Measurements from ENCODE around the gene SRCAP. TPM values are rescaled to one million over a fixed set of nuclear protein-coding genes. Genes with fewer than 3 reads are reported as not detected.

SRCAP gene
- polyA plus RNA-seq, 2 donors, result 4.9 to 20.9 TPM

- no peaks in the 10 kb centered on the region for H3K9me3 ChIP-seq (ENCODE audit: control insufficient read depth in 2 of 2, insufficient read depth in 1 of 2, low read depth in 1 of 2, low read length in 1 of 2)
- H3K36me3 ChIP-seq (ENCODE audit: control insufficient read depth in 2 of 2, insufficient read depth in 2 of 2, low read length in 1 of 2), result peaks cover 36 to 62% of the 10 kb centered on the region in 2 donors
- no peak overlapping the region for H3K4me3 ChIP-seq (ENCODE audit: low read depth in 1 of 2, low read length in 2 of 2)
- no peaks in the 10 kb centered on the region for H3K4me1 ChIP-seq (ENCODE audit: control insufficient read depth in 2 of 2, insufficient read depth in 2 of 2, low read length in 1 of 2)
- H3K27me3 ChIP-seq (ENCODE audit: control insufficient read depth in 1 of 2, insufficient read depth in 2 of 2, low read length in 2 of 2), result no peaks in the 10 kb centered on the region
- peak overlapping the region in 1 of 2 donors; percentile 52 for H3K27ac ChIP-seq (ENCODE audit: low read depth in 2 of 2, low read length in 1 of 2)
- WGBS, 2 donors, result 70 to 78% methylated on average over 23 of the region's 23 CpGs
Measured at GRCh38 chr16:30724641-30725417, 25.9 kb downstream of the SRCAP start.

DNA sequence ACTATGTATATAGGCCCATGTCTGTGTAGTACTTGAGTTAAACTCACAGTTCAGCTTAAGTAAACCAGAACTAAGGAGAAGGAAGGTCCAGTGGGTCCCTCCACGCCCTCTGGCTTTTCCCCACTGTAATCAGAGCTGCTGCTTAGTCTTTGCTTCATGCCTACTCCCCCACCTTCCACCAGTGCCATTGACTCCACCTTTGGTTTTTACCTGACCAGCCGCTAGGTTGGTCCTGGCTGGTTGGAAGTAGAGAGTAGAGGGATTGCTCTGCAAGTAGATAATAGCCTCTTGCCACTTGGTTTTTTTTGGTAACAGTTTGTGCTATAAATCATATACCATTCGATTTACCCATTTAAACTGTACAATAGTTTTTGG lies 26.4 kb downstream of the SRCAP start:
- H3K36me3 ChIP-seq (ENCODE audit: control insufficient read depth in 2 of 2, insufficient read depth in 2 of 2, low read length in 1 of 2), result peaks cover 36 to 57% of the 10 kb centered on the region in 2 donors
- H3K4me3 ChIP-seq (ENCODE audit: low read depth in 1 of 2, low read length in 2 of 2), result no peak overlapping the region
- H3K27ac ChIP-seq (ENCODE audit: low read depth in 2 of 2, low read length in 1 of 2), result no peak overlapping the region
- 88 to 94% methylated on average over 3 of the region's 3 CpGs for WGBS, 2 donors
- H3K27me3 ChIP-seq (ENCODE audit: control insufficient read depth in 1 of 2, insufficient read depth in 2 of 2, low read length in 2 of 2), result no peaks in the 10 kb centered on the region
- H3K9me3 ChIP-seq (ENCODE audit: control insufficient read depth in 2 of 2, insufficient read depth in 1 of 2, low read depth in 1 of 2, low read length in 1 of 2), result no peaks in the 10 kb centered on the region
- H3K4me1 ChIP-seq (ENCODE audit: control insufficient read depth in 2 of 2, insufficient read depth in 2 of 2, low read length in 1 of 2), result no peaks in the 10 kb centered on the region

- H3K27ac ChIP-seq (ENCODE audit: low read depth in 2 of 2, low read length in 1 of 2), result no peak overlapping the region
- H3K9me3 ChIP-seq (ENCODE audit: control insufficient read depth in 2 of 2, insufficient read depth in 1 of 2, low read depth in 1 of 2, low read length in 1 of 2), result no peaks in the 10 kb centered on the region
- H3K4me3 ChIP-seq (ENCODE audit: low read depth in 1 of 2, low read length in 2 of 2), result no peak overlapping the region
- H3K36me3 ChIP-seq (ENCODE audit: control insufficient read depth in 2 of 2, insufficient read depth in 2 of 2, low read length in 1 of 2), result peaks cover 29 to 45% of the 10 kb centered on the region in 2 donors
- H3K27me3 ChIP-seq (ENCODE audit: control insufficient read depth in 1 of 2, insufficient read depth in 2 of 2, low read length in 2 of 2), result no peaks in the 10 kb centered on the region
- 91 to 92% methylated on average over 6 of the region's 6 CpGs for WGBS, 2 donors
- H3K4me1 ChIP-seq (ENCODE audit: control insufficient read depth in 2 of 2, insufficient read depth in 2 of 2, low read length in 1 of 2), result no peaks in the 10 kb centered on the region
Measured at GRCh38 chr16:30728321-30728720, 29.4 kb downstream of the SRCAP start.

DNA sequence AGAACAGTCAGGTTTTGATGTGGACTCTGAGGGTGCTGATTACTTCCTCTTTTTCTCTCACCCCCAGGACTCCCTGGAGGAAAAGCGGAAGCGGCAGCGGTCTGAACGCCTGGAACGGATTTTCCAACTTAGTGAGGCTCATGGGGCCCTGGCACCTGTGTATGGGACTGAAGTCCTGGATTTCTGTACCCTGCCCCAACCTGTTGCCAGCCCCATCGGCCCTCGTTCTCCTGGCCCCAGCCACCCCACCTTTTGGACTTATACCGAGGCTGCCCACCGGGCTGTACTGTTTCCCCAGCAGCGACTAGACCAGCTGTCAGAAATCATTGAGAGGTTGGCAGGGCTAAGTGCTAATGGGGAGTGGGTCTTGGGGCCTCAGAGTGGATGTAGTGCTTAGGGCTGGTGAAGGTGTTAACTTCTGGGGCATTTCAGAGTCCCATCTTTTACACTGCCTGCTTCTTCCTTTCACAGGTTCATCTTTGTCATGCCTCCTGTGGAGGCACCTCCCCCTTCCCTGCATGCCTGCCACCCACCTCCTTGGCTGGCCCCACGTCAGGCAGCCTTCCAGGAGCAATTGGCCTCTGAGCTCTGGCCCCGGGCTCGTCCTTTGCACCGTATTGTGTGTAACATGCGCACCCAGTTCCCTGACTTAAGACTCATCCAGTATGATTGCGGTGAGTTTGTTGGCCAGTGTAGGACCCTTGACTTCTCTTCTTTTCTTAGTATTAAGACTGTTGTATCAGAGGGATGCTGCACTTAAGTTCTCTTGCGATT lies 30.1 kb downstream of the SRCAP start:
- Histone ChIP-seq H3K36me3 (ENCODE audit: control insufficient read depth in 2 of 2, insufficient read depth in 2 of 2, low read length in 1 of 2) (peaks cover 27 to 42% of the 10 kb centered on the region in 2 donors), H3K27ac (ENCODE audit: low read depth in 2 of 2, low read length in 1 of 2) (no peak overlapping the region), H3K27me3 (ENCODE audit: control insufficient read depth in 1 of 2, insufficient read depth in 2 of 2, low read length in 2 of 2) (no peaks in the 10 kb centered on the region), H3K9me3 (ENCODE audit: control insufficient read depth in 2 of 2, insufficient read depth in 1 of 2, low read depth in 1 of 2, low read length in 1 of 2) (no peaks in the 10 kb centered on the region), H3K4me1 (ENCODE audit: control insufficient read depth in 2 of 2, insufficient read depth in 2 of 2, low read length in 1 of 2) (no peaks in the 10 kb centered on the region), H3K4me3 (ENCODE audit: low read depth in 1 of 2, low read length in 2 of 2) (no peak overlapping the region)
- 82 to 85% methylated on average over 17 of the region's 17 CpGs for WGBS, 2 donors

- 76 to 83% methylated on average over 3 of the region's 3 CpGs for WGBS, 2 donors
- H3K36me3 ChIP-seq (ENCODE audit: control insufficient read depth in 2 of 2, insufficient read depth in 2 of 2, low read length in 1 of 2), result peaks cover 29 to 40% of the 10 kb centered on the region in 2 donors
- no peak overlapping the region for H3K4me3 ChIP-seq (ENCODE audit: low read depth in 1 of 2, low read length in 2 of 2)
- H3K9me3 ChIP-seq (ENCODE audit: control insufficient read depth in 2 of 2, insufficient read depth in 1 of 2, low read depth in 1 of 2, low read length in 1 of 2), result no peaks in the 10 kb centered on the region
- H3K27me3 ChIP-seq (ENCODE audit: control insufficient read depth in 1 of 2, insufficient read depth in 2 of 2, low read length in 2 of 2), result no peaks in the 10 kb centered on the region
- no peak overlapping the region for H3K27ac ChIP-seq (ENCODE audit: low read depth in 2 of 2, low read length in 1 of 2)
- no peaks in the 10 kb centered on the region for H3K4me1 ChIP-seq (ENCODE audit: control insufficient read depth in 2 of 2, insufficient read depth in 2 of 2, low read length in 1 of 2)
Measured at GRCh38 chr16:30731411-30731810, 32.4 kb downstream of the SRCAP start.

DNA sequence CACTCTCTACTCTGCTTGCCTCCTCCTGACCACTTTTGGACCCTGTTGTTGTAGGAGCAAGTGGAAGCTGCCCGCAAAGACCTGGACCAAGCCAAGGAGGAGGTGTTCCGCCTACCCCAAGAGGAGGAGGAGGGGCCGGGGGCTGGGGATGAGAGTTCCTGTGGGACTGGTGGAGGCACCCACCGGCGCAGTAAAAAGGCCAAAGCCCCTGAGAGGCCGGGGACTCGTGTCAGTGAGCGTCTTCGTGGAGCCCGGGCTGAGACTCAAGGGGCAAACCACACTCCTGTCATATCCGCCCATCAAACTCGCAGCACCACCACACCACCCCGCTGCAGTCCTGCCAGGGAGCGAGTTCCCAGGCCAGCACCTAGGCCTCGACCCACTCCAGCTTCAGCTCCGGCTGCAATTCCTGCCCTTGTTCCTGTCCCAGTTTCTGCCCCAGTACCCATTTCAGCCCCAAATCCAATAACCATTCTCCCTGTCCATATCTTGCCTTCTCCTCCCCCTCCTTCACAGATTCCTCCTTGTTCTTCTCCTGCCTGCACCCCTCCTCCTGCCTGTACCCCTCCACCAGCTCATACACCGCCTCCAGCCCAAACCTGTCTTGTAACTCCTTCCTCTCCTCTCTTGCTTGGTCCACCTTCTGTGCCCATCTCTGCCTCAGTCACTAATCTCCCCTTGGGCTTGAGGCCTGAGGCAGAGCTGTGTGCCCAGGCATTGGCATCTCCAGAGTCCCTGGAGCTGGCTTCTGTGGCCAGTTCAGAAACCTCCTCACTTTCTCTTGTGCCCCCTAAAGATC lies 38.2 kb downstream of the SRCAP start:
- H3K4me1 ChIP-seq (ENCODE audit: control insufficient read depth in 2 of 2, insufficient read depth in 2 of 2, low read length in 1 of 2), result peaks cover 0 to 10% of the 10 kb centered on the region in 2 donors
- H3K27ac ChIP-seq (ENCODE audit: low read depth in 2 of 2, low read length in 1 of 2), result no peak overlapping the region
- H3K9me3 ChIP-seq (ENCODE audit: control insufficient read depth in 2 of 2, insufficient read depth in 1 of 2, low read depth in 1 of 2, low read length in 1 of 2), result no peaks in the 10 kb centered on the region
- no peak overlapping the region for H3K4me3 ChIP-seq (ENCODE audit: low read depth in 1 of 2, low read length in 2 of 2)
- H3K27me3 ChIP-seq (ENCODE audit: control insufficient read depth in 1 of 2, insufficient read depth in 2 of 2, low read length in 2 of 2), result no peaks in the 10 kb centered on the region
- WGBS, 2 donors, result 90 to 92% methylated on average over 17 of the region's 17 CpGs
- peaks cover 47 to 54% of the 10 kb centered on the region in 2 donors for H3K36me3 ChIP-seq (ENCODE audit: control insufficient read depth in 2 of 2, insufficient read depth in 2 of 2, low read length in 1 of 2)

DNA sequence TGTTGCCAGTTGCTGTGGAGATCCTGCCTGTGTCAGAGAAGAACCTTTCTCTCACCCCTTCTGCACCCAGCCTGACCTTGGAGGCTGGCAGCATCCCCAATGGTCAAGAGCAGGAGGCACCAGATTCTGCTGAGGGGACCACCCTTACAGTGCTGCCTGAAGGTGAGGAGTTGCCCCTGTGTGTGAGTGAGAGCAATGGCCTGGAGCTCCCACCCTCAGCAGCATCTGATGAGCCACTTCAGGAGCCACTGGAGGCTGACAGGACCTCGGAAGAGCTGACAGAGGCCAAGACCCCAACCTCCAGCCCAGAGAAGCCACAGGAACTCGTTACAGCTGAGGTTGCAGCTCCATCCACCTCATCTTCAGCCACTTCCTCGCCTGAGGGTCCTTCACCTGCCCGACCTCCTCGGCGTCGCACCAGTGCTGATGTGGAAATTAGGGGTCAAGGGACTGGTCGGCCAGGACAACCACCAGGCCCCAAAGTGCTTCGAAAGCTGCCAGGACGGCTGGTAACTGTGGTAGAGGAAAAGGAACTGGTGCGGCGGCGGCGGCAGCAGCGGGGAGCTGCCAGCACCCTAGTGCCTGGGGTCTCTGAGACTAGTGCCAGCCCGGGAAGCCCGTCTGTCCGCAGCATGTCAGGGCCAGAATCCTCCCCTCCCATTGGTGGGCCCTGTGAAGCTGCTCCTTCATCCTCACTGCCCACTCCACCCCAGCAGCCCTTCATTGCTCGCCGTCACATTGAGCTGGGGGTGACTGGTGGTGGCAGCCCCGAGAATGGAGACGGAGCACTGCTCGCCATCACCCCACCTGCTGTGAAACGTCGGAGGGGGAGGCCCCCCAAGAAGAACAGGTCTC lies 39.0 kb downstream of the SRCAP start:
- Histone ChIP-seq H3K27ac (ENCODE audit: low read depth in 2 of 2, low read length in 1 of 2) (no peak overlapping the region), H3K9me3 (ENCODE audit: control insufficient read depth in 2 of 2, insufficient read depth in 1 of 2, low read depth in 1 of 2, low read length in 1 of 2) (no peaks in the 10 kb centered on the region), H3K36me3 (ENCODE audit: control insufficient read depth in 2 of 2, insufficient read depth in 2 of 2, low read length in 1 of 2) (peaks cover 43 to 52% of the 10 kb centered on the region in 2 donors), H3K4me3 (ENCODE audit: low read depth in 1 of 2, low read length in 2 of 2) (no peak overlapping the region), H3K4me1 (ENCODE audit: control insufficient read depth in 2 of 2, insufficient read depth in 2 of 2, low read length in 1 of 2) (peaks cover 0 to 10% of the 10 kb centered on the region in 2 donors), H3K27me3 (ENCODE audit: control insufficient read depth in 1 of 2, insufficient read depth in 2 of 2, low read length in 2 of 2) (no peaks in the 10 kb centered on the region)
- 93% methylated on average over 25 of the region's 25 CpGs for WGBS, 2 donors

- Histone ChIP-seq H3K9me3 (ENCODE audit: control insufficient read depth in 2 of 2, insufficient read depth in 1 of 2, low read depth in 1 of 2, low read length in 1 of 2) (no peaks in the 10 kb centered on the region), H3K36me3 (ENCODE audit: control insufficient read depth in 2 of 2, insufficient read depth in 2 of 2, low read length in 1 of 2) (peaks cover 41 to 48% of the 10 kb centered on the region in 2 donors), H3K27me3 (ENCODE audit: control insufficient read depth in 1 of 2, insufficient read depth in 2 of 2, low read length in 2 of 2) (no peaks in the 10 kb centered on the region), H3K4me3 (ENCODE audit: low read depth in 1 of 2, low read length in 2 of 2) (no peak overlapping the region), H3K27ac (ENCODE audit: low read depth in 2 of 2, low read length in 1 of 2) (peak overlapping the region; percentile 92 to 94), H3K4me1 (ENCODE audit: control insufficient read depth in 2 of 2, insufficient read depth in 2 of 2, low read length in 1 of 2) (peaks cover 0 to 10% of the 10 kb centered on the region in 2 donors)
- WGBS, 2 donors, result 87 to 91% methylated on average over 37 of the region's 37 CpGs
Measured at GRCh38 chr16:30738984-30739951, 40.3 kb downstream of the SRCAP start.

All from esophagus (tissue), 2 donors.